HCT116 (cell line): ENCODE data around the gene WDR27. TPM values are rescaled to one million over a fixed set of nuclear protein-coding genes. Genes with fewer than 3 reads are reported as not detected.

Experiments used
- ATAC-seq: fragments of 200-7000 bp; cut with Tn5 transposase; 2 replicates; pipeline ENCODE4 v1.9.1; 2020; ENCODE audit warnings: mild to moderate bottlenecking, moderate library complexity
- BruUV-seq: library from RNA; stranded (reverse); fragments of 400-500 nt; replicated peaks from 2 replicates; lab custom pipeline; 2021; lab: Mats Ljungman, UMichigan
- CTCF ChIA-PET: fragments of 300-600 bp; sonication (Branson Sonifier 250); formaldehyde crosslinking; loops from one replicate; lab custom pipeline; 2021; ENCODE audit warnings: antibody characterized with exemption; lab: Charles Lee
- POLR2A ChIA-PET: fragments of 300-600, 350-600 bp; sonication (Branson Sonifier 250); formaldehyde crosslinking; loops from one replicate; lab custom pipeline; 2021; ENCODE audit warnings: antibody characterized with exemption; lab: Charles Lee
- RAD21 ChIA-PET, 2 experiments: fragments of 300-600 bp; sonication (Branson Sonifier 250); formaldehyde crosslinking; loops; one replicate each; lab custom pipeline; 2023; ENCODE audit warnings: low total read pairs in 2 of 2; ENCODE audit not compliant: uncharacterized antibody in 2 of 2, unreplicated experiment in 2 of 2, low non-redundant PET in 1 of 2; lab: Charles Lee
- DNase-seq: peaks from one replicate; pipeline ENCODE4 v3.0.0-alpha.2; 2010; ENCODE audit warnings: low read depth, low spot score
- H2AFZ ChIP-seq: fragments of 200-600 bp; shearing (Covaris generic), sonication (generic); 2 replicates; pipeline ENCODE4 v1.6.1; 2017; ENCODE audit warnings: low read depth, mixed run types, mixed read lengths, antibody characterized with exemption, low read length; ENCODE audit not compliant: poor library complexity, severe bottlenecking
- H3K27ac ChIP-seq: 2 replicates; pipeline ENCODE4 v1.5.1; 2012; ENCODE audit warnings: low read depth, low read length
- H3K27me3 ChIP-seq: fragments of 200-600 bp; sonication (generic); 2 replicates; pipeline ENCODE4 v1.6.1; 2016; ENCODE audit warnings: mixed run types, low read length, mixed read lengths; ENCODE audit not compliant: insufficient read depth
- H3K36me3 ChIP-seq, 2 experiments: fragments of 200-500 bp in 1 of 2; fragments of 200-600 bp in 1 of 2; sonication (Bioruptor generic) in 1 of 2; sonication (generic) in 1 of 2; 2 replicates each; pipeline versions ENCODE4 v1.5.1 to v1.6.1; 2014 to 2016; ENCODE audit warnings: low read length in 2 of 2, inconsistent platforms in 1 of 2, mixed read lengths in 1 of 2, mixed run types in 1 of 2; ENCODE audit not compliant: insufficient read depth in 2 of 2, control insufficient read depth in 1 of 2
- H3K4me1 ChIP-seq, 2 experiments: fragments of 200-600 bp in 1 of 2; sonication (generic) in 1 of 2; 2 replicates each; pipeline versions ENCODE4 v1.5.1 to v1.6.1; 2012 to 2017; ENCODE audit warnings: low read length in 2 of 2, inconsistent platforms in 1 of 2, mild to moderate bottlenecking in 1 of 2, mixed read lengths in 1 of 2, mixed run types in 1 of 2, moderate library complexity in 1 of 2; ENCODE audit not compliant: insufficient read depth in 2 of 2, control insufficient read depth in 1 of 2
- H3K4me2 ChIP-seq: fragments of 200-600 bp; sonication (generic); 2 replicates; pipeline ENCODE4 v1.6.1; 2017; ENCODE audit warnings: mixed run types, low read length, mixed read lengths
- H3K4me3 ChIP-seq, 2 experiments: fragments of 200-600 bp in 1 of 2; sonication (generic) in 1 of 2; replicated peaks in 1 of 2; 2 replicates each; pipeline ENCODE4 v1.5.1; 2011 to 2016; ENCODE audit warnings: low read length in 2 of 2, control low read depth in 1 of 2, low read depth in 1 of 2, mild to moderate bottlenecking in 1 of 2, mixed read lengths in 1 of 2, mixed run types in 1 of 2
- H3K79me2 ChIP-seq: fragments of 200-600 bp; sonication (generic); 2 replicates; pipeline ENCODE4 v1.6.1; 2017; ENCODE audit warnings: mild to moderate bottlenecking, mixed run types, low read length, moderate library complexity, mixed read lengths; ENCODE audit not compliant: insufficient read depth
- H3K9ac ChIP-seq: fragments of 200-600 bp; sonication (generic); 2 replicates; pipeline ENCODE4 v1.6.1; 2016; ENCODE audit warnings: low read length, mixed read lengths
- H3K9me2 ChIP-seq: fragments of 200-600 bp; sonication (generic), shearing (Covaris generic); 2 replicates; pipeline ENCODE4 v1.6.1; 2017; ENCODE audit warnings: mixed run types, mild to moderate bottlenecking, moderate library complexity; ENCODE audit not compliant: insufficient read depth
- H3K9me3 ChIP-seq, 2 experiments: fragments of 200-500 bp in 1 of 2; fragments of 200-600 bp in 1 of 2; sonication (Bioruptor generic) in 1 of 2; sonication (generic) in 1 of 2; 2 replicates each; pipeline ENCODE4 v1.6.1; 2014 to 2017; ENCODE audit warnings: low read length in 2 of 2, mixed read lengths in 2 of 2, inconsistent platforms in 1 of 2, low read depth in 1 of 2, mild to moderate bottlenecking in 1 of 2, mixed run types in 1 of 2, moderate library complexity in 1 of 2; ENCODE audit not compliant: control insufficient read depth in 1 of 2, insufficient read depth in 1 of 2
- H4K20me1 ChIP-seq: fragments of 200-600 bp; sonication (generic), shearing (Covaris generic); 2 replicates; pipeline ENCODE4 v1.6.1; 2017; ENCODE audit warnings: mixed run types, mild to moderate bottlenecking, moderate library complexity; ENCODE audit not compliant: insufficient read depth
- ATF3 ChIP-seq: IDR thresholded peaks from 2 replicates; pipeline ENCODE4 v1.6.1; 2012
- CBX3 ChIP-seq: IDR thresholded peaks from 2 replicates; pipeline ENCODE4 v1.6.1; 2012; ENCODE audit warnings: low read depth
- ELF1 ChIP-seq: IDR thresholded peaks from 2 replicates; pipeline ENCODE4 v1.6.1; 2012; ENCODE audit warnings: low read depth, borderline replicate concordance
- EZH2phosphoT487 ChIP-seq: fragments of 200-600 bp; IDR thresholded peaks from 2 replicates; pipeline ENCODE4 v1.6.1; 2018; ENCODE audit warnings: antibody characterized with exemption, borderline replicate concordance
- MAX ChIP-seq: IDR thresholded peaks from 2 replicates; pipeline ENCODE4 v1.6.1; 2012
- POLR2A ChIP-seq: IDR thresholded peaks from 2 replicates; pipeline ENCODE4 v1.7.0; 2011; ENCODE audit warnings: borderline replicate concordance; ENCODE audit not compliant: insufficient read depth, insufficient read length; ENCODE audit errors: extremely low read depth
- POLR2AphosphoS5 ChIP-seq: IDR thresholded peaks from 2 replicates; pipeline ENCODE4 v1.6.1; 2011; ENCODE audit warnings: mild to moderate bottlenecking, low read depth, low read length, moderate library complexity
- RAD21 ChIP-seq: IDR thresholded peaks from 2 replicates; pipeline ENCODE4 v1.6.1; 2012; ENCODE audit warnings: low read depth, mild to moderate bottlenecking
- REST ChIP-seq: IDR thresholded peaks from 2 replicates; pipeline ENCODE4 v1.6.1; 2012; ENCODE audit warnings: low read depth
- SRF ChIP-seq: IDR thresholded peaks from 2 replicates; pipeline ENCODE4 v1.6.1; 2012; ENCODE audit warnings: low read depth
- TCF7L2 ChIP-seq: IDR thresholded peaks from 2 replicates; pipeline ENCODE4 v1.7.0; 2011; ENCODE audit warnings: borderline replicate concordance, inconsistent platforms; ENCODE audit not compliant: insufficient read depth, insufficient read length; ENCODE audit errors: extremely low read depth
- YY1 ChIP-seq: IDR thresholded peaks from 2 replicates; pipeline ENCODE4 v1.6.1; 2011; ENCODE audit warnings: low read length, low read depth, moderate library complexity, mild to moderate bottlenecking; ENCODE audit not compliant: insufficient replicate concordance; ENCODE audit errors: extremely low read depth
- ZBTB33 ChIP-seq: IDR thresholded peaks from 2 replicates; pipeline ENCODE4 v1.6.1; 2011; ENCODE audit warnings: mild to moderate bottlenecking, low read length, moderate library complexity; ENCODE audit not compliant: insufficient replicate concordance; ENCODE audit errors: extremely low read depth
- ZFX ChIP-seq: fragments of 450-650 bp; IDR thresholded peaks from 2 replicates; pipeline ENCODE4 v1.6.1; 2017
- intact Hi-C: fragments of 100-400 bp; cut with micrococcal nuclease; formaldehyde crosslinking; loops from 2 replicates; pipeline ENCODE4 v1.10.0; 2022
- total RNA-seq: library from RNA; stranded (reverse); gene quantifications from one replicate; pipeline ENCODE4 v1.2.1, GENCODE V29; 2021; ENCODE audit not compliant: unreplicated experiment

WDR27 gene
- total RNA-seq, 1 experiment from 2014 or later, result 60.6 TPM

- Histone ChIP-seq H3K4me1 (no peaks in the 10 kb centered on the region), H3K27me3 (no peaks in the 10 kb centered on the region), H3K4me3 (no peak overlapping the region), H3K36me3 (peaks cover 4 to 10% of the 10 kb centered on the region in 2 experiments; a peak in 2 of 4 replicates)
- CTCF ChIA-PET, result no interaction called here
- no peak for TF ChIP-seq ELF1
- no peak for TF ChIP-seq CBX3
- TF ChIP-seq EZH2phosphoT487, result no peak
- no peak for TF ChIP-seq TCF7L2
- TF ChIP-seq YY1, result no peak
- no peak for TF ChIP-seq SRF
- TF ChIP-seq MAX, result no peak
- TF ChIP-seq, all 23 proteins: peak for 0
- no peak overlapping the region for H3K4me2 ChIP-seq
- no peak overlapping the region for H3K9ac ChIP-seq
- no peaks in the 10 kb centered on the region for H3K79me2 ChIP-seq
- no TSS peak for BruUV-seq
- RAD21 ChIA-PET, result no interaction called here
- no peak overlapping the region for H3K27ac ChIP-seq
- ATAC-seq (no peak), DNase-seq (no peak)
- POLR2A ChIA-PET, result no interaction called here
- H2AFZ ChIP-seq, result no peak overlapping the region
- no peaks in the 10 kb centered on the region for H3K9me3 ChIP-seq
- intact Hi-C loops, result loop anchor here (5.0 kb wide), 1 partner anchor 718 kb away; no protein-coding TSS in a partner anchor
- no peaks in the 10 kb centered on the region for H3K9me2 ChIP-seq
- H4K20me1 ChIP-seq, result no peaks in the 10 kb centered on the region
These were observed 26.8 kb downstream of the WDR27 start for GRCh38 chr6:169675011-169675410.

- H3K79me2 ChIP-seq, result no peaks in the 10 kb centered on the region
- POLR2A ChIA-PET, result no interaction called here
- H3K9ac ChIP-seq, result no peak overlapping the region
- ATAC-seq (no peak), DNase-seq (no peak)
- CTCF ChIA-PET, result no interaction called here
- H3K27ac ChIP-seq, result no peak overlapping the region
- no peak overlapping the region for H3K4me3 ChIP-seq
- no peaks in the 10 kb centered on the region for H3K9me2 ChIP-seq
- no peaks in the 10 kb centered on the region for H3K27me3 ChIP-seq
- BruUV-seq, result no TSS peak
- H3K4me2 ChIP-seq, result no peak overlapping the region
- intact Hi-C loops, result no loop called here
- H3K36me3 ChIP-seq, result peaks cover 9 to 13% of the 10 kb centered on the region in 2 experiments; a peak in 3 of 4 replicates
- H3K4me1 ChIP-seq, result no peaks in the 10 kb centered on the region
- RAD21 ChIA-PET, result no interaction called here
- no peaks in the 10 kb centered on the region for H3K9me3 ChIP-seq
- H2AFZ ChIP-seq, result no peak overlapping the region
- no peaks in the 10 kb centered on the region for H4K20me1 ChIP-seq
- TF ChIP-seq POLR2A, result no peak
- no peak for TF ChIP-seq RAD21
- no peak for TF ChIP-seq REST
- no peak for TF ChIP-seq POLR2AphosphoS5
- TF ChIP-seq EZH2phosphoT487, result no peak
- TF ChIP-seq ZBTB33, result no peak
- TF ChIP-seq ATF3, result no peak
- TF ChIP-seq ZFX, result no peak
These were observed 30.3 kb downstream of the WDR27 start for GRCh38 chr6:169671563-169671962.
